ENCODE data around the gene OLFML2A. TPM values are rescaled to one million over a fixed set of nuclear protein-coding genes. Genes with fewer than 3 reads are reported as not detected.
A peak's percentile ranks its signal among the peaks of the same experiment; 100 is the strongest.

Gene OLFML2A
- total RNA-seq, 1 donor from 2014 or later: 0.35 TPM

DNA sequence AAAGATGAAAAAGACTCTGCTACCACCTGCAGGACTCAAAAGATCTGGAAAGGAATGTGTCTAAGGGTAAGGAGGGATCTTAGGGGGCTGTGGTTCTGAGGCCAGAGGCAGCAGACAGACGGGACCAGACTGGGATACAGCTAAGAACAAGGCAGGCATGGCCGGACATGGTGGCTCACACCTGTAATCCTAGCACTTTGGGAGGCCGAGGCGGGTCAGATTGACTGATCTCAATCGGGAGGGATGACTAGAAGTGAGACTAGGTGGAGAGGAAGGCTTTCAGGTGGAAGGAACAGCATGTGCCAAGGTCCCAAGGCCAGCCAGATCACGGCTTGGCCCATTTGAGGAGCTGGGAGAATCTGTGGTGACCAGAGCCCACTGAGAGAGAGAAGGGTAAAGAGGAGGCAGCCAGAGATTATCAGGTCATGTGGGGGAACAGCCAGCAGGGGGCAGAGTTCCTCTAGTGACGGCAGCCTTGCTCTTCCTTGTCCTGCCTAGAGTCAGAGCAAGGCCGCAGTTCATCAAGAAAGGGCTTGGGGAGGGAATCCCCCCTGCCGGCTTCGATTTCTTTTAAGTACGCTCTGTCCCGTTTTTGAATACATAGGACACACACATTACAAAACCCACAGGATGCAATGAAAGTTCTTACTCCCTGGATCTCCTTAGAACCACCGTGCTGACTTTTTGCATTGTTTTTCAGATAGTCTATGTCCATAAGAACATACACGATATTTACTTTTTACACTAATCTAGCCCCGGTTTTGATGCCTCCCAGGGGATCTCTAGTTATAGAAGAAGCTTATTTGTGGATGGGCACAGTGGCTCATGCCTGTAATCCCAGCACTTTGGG, 2.6 kb upstream of the OLFML2A start:
- DNase-seq (ENCODE audit: low spot score) (peak; percentile 79), ATAC-seq (peak; percentile 46)

DNA sequence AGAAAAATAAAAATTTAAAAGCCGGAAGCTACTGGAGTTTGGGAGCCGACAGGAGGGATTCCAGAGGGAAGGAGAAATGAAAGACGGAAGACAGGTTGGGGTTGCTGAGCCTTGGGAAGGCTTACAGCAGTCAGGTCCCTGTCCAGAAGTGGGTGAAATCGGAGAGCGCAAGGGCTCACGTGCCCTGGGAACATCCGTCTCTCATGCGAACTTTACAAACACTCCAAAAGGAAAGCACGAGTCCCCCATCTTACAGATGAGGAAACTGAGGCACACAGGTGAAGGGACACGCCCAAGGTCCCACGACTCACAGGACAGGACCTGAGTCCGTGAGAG, 347 bp upstream of the OLFML2A start:
- ATAC-seq (no peak), DNase-seq (ENCODE audit: low spot score) (no peak)

DNA sequence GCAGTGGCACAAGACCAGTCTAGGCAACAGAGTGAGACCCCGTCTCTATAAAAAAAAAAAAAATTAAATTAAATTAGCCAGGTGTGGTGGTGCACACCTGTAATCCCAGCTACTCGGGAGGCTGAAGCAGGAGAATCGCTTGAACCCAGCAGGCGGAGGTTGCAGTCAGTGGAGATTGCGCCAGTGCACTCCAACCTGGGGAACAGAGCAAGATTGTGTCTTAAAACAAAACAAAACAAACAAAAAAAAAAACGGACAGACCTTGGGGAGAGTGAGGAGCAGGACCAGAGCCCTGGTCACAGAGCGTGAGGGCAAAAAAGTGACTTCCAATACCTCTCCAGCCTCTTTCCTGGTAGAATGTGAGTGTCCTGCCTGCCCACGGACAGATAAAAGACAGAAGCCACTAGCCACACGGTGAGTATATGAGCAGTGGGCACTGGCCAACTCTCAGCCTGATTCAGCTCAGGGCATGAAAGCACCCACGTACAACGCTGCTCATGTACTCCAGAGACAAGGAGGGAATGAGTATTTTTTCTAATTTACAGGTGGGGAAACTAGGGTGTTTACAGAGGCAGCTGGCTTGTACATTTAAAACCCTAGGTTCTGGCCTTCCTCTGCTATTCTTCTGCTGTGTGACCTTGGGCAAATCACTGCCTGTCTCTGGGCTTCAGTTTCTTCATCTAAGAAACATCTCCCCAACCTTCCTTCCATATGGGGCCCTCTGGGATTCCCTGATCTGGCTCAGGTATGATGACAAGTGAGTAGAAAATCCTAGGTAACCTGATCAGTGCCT, 1.8 kb downstream of the OLFML2A start:
- ATAC-seq: no peak

DNA sequence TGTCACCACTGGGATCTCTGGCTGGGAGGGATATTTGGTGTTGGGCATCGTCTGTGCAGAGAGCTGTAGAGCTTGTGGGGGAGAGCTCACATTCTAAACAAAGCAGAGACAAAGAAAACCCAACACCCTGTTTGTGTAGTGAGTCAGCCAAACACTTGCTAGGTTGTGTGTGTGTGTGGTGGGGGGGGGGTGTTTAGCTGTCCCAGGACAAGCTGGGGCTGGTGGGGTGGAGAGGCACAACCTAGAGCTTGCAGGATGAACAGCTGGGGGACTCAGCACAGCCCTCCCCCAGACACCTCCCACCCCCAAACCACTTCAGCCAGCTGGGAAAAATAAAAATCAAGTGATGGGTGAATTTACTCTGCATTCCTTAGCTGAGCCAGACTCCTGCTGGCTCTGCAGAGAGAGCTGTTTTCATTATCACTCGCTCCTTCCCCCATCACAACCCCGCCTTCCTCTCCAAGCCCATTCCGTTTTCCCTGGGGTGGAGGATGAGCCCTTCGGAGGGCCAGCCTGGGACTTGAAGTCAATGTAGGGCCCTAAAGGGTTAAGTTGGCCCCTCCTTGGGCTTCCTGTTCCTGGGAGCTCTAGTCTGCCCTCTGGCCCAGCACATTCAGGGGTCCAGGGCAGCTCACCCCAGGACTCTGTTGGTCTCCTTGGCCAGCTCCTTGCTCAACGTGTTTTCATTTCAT, 2.6 kb downstream of the OLFML2A start:
- DNase-seq (ENCODE audit: low spot score) (peak; percentile 23), ATAC-seq (no peak)

More for the DNA sequence above, 1.8 kb downstream of the OLFML2A start:
- no peak for DNase-seq (ENCODE audit: low spot score)

DNA sequence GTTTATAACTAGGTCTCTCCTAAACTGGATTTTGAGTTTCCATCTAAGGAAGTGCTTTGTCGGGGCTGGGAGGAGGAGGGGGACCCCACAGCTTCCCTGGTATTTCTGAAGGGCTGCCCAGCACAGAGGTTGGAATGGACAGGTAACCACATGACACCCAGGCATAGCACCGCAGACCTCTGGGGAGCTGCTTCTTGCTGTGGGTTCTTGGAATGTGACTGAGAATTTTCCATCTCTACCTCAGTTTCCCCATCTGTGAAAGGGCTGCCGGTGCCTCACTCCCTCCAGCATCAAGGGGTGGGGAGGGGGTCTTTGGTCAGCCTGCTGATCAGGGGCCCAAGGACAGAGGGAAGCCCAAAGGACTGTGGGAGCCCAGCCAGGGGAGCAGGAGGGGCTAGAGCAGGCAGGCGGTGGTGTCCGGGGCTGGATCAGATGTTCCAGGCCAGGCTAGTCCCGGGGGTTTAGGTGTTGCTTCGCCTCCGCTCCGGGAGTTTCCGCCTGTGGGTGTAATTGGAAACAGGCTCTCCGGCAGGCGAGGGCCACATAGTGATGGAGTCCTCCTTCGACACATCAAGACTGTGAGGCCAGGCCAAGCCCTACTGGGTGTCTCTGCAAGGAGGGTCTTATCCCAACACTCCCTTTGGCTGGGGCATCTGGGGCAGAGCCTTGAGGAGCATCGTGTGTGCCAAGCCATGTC, 3.3 kb downstream of the OLFML2A start:
- ATAC-seq (no peak), DNase-seq (ENCODE audit: low spot score) (peak; percentile 36)

DNA sequence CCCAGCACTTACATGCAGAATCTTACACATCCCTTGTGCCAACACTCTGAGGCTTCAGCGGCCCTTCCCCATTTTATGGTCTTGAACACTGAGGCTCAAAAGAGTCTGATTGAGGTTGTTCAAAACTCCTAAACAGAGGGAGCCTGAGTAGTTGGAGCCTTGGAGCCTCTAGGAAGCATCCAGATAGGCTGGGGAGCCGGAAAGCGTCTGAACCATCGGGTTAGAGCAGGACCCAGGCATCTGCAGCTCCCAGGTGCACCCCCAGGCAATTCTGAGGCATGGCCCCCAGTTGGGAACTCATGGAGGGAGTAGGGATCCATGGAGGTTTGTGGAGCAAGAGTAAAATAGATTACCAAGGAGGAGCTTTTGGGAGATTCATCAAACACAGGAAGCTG, 3.8 kb downstream of the OLFML2A start:
- ATAC-seq (no peak), DNase-seq (ENCODE audit: low spot score) (peak; percentile 24)

DNA sequence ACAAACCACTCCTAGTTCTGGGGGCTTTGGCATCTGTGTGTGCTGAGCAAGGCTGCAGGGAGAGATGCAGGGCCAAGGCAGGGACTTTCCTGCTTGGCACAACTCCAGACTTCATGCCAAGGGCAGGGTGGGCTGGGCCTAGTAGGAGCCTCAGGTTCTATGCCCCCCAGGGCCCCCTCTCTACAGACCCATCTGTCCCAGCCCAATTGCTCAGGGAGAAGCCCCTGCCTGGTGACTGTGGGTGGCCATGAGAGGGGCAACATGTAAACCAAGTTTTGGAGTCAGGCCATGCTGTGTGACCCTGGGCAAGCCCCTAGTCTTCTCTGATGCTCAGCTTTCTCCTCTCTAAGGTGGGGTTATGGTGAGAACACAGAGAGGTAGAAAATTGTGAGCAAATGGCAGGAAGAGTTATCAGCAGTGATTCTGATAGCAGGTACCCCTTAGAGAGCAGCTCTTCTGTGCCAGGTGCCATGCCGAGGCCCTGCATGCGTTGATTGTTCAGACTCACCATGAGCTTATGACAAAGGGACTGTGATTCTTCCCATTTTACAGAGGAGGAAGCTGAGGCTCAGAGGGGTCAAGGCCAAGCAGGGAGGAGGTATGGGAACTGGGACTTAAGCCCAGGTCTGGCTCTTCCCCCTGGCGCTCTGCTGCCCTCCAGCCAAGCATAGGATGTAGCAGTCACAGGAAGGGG, 5.2 kb downstream of the OLFML2A start:
- no peak for ATAC-seq
- DNase-seq (ENCODE audit: low spot score): peak; percentile 32

DNA sequence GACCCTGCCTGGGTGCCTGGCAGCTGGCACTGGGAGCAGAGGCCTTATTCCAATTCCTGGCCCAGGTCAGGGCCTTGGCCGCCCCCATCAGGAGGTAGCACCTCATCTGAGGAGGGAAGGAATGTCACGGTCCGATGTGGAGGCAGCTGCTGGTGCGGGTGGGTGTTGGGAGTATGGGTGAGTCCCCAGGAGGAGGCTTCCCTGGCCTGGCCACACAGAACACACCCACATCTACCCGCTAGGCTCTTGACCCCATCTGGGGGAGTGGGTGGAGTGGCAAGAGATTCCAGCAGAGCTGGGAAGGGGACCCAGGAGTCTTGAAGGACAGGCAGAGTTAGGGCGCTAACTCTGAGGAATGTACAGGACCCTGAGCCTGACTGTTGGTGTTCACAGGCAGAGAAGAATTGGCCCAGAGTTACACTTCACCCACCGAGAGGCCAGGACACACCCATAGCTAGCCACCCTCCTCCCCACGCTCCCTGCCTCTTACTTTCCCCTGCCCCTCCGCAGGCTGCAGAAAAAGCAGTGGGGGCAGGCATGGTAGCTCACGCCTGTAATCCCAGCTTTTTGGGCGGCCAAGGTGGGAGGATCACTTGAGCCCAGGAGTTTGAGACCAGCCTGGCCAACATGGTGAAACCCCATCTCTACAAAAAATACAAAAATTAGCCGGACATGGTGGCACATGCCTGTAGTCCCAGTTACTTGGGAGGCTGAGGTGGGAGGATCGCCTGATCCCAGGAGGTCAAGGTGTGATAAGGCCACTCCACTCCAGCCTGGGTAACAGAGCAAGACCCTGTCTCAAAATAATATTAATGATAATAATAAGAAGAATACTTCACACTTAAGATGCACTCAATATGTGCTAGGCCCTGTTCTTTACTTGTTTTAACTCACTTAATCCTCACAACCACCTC, 6.0 kb downstream of the OLFML2A start:
- ATAC-seq (no peak), DNase-seq (ENCODE audit: low spot score) (peak; percentile 39)

DNA sequence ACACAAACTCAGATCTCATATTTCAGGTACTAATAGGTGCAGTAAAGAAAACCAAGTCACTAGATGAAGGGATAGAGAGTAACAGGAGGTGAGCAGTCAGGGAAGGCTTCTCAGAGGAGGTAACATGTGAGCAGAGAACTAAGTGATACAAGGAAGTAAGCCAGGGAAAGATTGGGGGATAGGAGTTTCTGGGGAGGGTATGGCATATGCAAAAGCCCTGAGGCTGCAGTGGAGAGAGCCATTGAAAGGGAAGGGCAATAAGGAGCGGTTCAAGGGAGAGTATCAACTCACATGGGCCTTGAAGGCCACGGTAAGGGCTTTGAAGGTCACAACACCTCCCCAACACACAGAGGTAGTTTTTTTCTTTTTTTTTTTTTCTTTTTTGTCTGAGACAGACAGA, 6.9 kb downstream of the OLFML2A start:
- ATAC-seq (no peak), DNase-seq (ENCODE audit: low spot score) (no peak)

DNA sequence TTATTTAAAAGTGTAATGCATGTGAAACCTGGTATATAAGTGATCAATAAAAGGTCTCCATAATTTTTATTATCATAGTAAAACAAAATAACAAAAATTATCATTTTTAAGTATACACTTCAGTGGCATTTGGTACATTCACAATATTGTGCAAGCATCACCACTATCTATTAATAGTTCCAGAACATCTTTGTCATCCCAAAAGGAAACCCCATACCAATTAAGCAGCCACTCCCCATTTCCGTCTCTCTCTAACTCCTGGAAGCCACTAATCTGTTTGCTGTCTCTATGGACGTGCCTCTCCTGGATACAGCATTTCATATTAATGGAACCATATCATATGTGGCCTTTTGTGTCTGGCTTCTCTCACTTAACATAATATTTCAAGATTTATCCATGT, 7.6 kb downstream of the OLFML2A start:
- ATAC-seq: peak; percentile 23
- DNase-seq (ENCODE audit: low spot score): no peak

DNA sequence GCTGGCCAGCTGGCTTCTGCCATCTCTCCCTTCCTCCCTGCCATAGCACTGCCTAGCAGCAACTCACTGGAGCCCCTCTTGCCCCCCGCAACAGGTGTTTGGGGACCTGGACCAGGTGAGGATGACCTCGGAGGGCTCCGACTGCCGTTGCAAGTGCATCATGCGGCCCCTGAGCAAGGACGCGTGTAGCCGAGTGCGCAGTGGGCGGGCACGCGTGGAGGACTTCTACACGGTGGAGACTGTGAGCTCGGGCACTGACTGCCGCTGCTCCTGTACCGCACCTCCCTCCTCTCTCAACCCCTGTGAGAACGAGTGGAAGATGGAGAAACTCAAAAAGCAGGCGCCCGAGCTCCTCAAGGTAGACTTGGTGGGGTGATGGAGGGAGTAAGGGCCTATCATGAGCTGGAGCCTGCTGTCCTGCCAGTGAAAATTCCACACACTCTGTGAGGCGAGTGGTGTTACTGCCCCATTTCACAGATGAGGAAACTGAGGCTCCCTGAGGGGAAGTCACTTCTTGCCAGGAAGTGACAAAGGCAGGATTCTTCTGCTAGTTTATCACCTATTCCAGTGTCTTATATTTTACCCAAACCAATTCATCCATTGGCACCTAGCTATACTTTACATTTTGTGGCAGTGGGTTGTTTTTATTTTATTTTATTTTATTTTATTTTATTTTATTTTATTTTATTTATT, 10.1 kb downstream of the OLFML2A start:
- ATAC-seq (no peak), DNase-seq (ENCODE audit: low spot score) (peak; percentile 33)

DNA sequence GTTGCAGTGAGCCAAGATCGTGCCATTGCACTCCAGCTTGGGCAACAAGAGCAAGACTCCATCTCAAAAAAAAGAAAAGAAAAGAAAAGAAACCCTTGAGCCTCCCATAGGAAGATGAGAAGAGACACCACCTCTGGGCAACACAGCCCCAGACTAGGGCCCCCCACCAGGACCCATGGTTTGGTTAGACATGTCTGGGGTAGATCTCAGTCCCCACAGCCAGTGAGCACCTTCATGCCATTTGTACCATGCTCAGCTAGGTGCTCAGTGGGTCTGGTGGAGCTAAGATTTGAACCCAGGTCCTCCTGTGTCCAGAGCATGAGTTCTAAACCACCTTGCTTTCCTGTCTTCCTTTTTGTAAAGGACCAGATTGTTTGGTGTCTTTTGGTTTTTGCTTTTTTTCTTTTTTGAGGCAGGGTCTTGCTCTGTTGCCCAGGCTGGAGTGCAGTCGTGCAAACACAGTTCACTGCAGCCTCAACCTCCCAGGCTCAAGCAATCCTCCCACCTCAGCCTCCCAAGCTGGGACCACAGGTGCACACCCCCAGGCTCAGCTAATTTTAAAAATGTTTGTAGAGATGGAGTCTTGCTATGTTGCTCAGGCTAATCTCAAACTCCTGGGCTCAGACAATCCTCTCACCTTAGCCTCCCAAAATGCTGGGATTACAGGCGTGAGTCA, 11.7 kb downstream of the OLFML2A start:
- ATAC-seq (no peak), DNase-seq (ENCODE audit: low spot score) (no peak)

DNA sequence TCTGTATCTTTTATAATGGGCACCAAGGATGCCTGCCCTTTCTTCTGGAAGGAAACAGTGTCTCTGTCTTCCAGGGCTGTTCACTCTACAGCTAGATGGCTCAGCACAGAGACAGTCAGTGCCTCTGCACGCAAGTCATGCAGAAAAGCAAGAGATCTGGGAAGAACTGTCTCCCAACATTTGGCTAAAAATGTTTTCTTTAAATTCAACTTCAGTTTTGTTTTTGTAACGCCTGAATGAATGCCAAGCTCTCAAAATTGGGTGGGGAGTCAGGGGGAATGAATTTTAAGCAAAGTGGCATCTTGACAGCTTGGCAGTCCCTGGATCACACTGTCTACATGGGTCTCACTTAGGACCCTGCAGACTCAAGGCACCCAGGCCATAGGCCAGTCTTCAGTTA, 12.6 kb downstream of the OLFML2A start:
- no peak for DNase-seq (ENCODE audit: low spot score)

DNA sequence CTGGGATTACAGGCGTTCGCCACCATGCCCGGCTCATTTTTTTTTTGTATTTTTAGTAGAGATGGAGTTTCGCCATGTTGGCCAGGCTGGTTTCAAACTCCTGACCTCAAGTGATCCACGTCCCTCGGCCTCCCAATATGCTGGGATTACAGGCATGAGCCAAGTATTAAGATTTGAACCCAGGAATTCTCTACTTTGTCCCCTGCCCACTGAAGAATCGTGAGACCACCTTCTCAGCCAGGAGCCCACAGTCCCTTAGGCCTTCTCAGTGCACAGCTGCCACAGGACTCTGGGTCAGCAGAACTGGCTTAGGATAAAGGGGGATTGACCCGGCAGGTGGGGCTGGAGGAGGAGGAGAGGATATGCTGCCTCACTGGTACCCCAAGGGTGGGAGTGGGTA, 13.4 kb downstream of the OLFML2A start:
- ATAC-seq (no peak), DNase-seq (ENCODE audit: low spot score) (no peak)

More for the DNA sequence above, 12.6 kb downstream of the OLFML2A start:
- no peak for ATAC-seq

DNA sequence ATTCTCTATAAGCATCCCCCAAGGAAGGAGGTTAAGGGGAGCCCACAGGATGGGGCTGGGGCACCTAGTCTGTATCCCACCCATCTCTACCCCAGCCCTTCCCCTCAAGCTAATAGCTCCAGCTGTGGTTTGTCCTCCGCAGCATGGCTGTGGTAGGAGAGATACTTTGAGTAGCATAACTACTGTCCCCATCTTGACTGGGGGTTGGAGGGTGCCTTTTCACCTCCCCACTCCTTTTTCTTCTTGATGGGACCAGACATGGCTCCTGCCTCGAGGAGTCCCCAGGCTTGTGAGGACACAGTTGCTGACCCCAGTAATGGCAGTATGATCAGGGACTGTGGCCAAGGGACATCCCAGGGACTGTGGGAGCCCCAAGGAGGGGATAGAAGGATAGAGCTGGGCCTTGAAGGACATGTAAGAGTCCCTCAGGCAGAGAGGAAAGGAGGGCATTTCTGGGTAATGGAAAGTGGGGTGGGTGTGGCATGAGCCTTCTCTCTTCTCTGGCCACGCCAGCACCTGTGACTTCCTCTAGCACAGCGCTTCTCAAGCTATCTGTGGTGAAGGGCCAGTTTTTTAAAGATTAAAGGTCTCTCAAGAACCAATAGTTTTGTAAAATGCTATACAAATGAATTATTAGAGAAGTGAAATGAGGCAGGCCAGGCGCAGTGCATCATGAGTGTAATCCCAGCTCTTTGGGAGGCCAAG, 14.0 kb downstream of the OLFML2A start:
- no peak for ATAC-seq
- DNase-seq (ENCODE audit: low spot score): no peak

DNA sequence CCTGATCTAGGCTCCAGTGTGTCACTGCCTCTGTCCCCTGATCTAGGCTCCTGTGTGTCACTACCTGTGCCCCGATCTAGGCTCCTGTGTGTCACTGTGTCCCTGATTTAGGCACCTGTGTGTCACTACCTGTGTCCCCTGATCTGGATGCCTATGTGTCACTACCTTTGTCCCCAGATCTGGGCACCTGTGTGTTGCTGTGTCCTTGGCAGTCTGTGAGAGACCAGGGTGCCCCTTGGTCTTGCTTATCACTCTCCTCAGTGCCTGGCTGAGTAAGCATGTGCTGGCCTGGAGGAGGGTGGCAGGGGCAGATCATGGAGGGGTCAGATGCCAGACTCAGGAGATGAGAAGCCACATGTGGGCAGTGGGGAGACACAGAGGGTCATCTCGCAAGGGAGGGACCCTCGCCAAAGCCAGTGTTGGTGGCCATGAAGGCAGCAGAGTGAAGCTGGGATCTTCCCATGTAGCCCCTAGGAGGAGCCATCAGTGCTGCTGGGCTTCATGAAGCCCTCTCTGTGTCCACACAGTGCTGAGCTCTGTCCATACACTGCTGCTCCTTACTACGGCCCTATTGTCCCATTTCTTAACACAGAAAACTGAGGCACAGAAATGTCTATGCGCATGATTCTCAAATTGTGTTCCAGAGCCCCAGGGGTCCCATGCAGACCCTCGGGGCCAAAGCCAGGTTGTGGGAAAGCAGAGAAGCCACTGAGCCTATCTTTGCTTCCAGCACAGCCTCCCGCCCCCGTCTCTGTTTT, 15.5 kb downstream of the OLFML2A start:
- no peak for ATAC-seq
- DNase-seq (ENCODE audit: low spot score): no peak

DNA sequence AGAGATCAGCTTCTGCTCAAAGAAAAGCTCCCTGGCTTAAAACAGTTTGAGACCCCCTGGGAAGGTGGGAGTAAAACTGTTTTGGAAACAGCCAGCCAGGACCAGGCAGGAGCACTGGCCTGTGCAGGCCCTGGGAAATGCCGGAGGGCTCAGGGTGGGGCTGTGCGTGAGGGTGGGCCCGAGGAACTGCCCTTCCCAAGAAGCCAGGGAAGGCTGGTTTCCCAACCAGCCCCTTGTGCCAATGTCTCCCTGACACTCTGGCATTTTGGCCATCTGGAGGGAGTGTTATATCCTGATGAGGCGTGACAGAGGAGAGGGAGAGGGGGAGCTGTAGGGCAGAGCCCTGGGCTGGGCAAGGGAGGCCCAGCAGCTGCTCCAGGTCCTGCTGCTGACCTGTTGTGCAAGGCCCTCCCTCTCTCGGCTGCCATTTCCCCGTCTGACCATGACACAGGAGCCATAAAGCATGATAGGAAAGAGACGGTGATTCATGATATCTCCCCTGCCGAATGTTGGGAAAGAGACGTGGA, 16.1 kb downstream of the OLFML2A start:
- no peak for ATAC-seq
- no peak for DNase-seq (ENCODE audit: low spot score)
